Progenitor cell of endocrine pancreas (in vitro differentiated cells): Measurements from ENCODE around the gene LCOR. TPM values are rescaled to one million over a fixed set of nuclear protein-coding genes. Genes with fewer than 3 reads are reported as not detected.

Experiments used
- DNase-seq: peaks from one replicate; pipeline ENCODE4 v3.0.0; 2021; ENCODE audit warnings: low spot score; ENCODE audit not compliant: unreplicated experiment
- H3K27ac Mint-ChIP-seq: 2 replicates; pipeline ENCODE4 v1.8.0; 2021; ENCODE audit warnings: mild to moderate bottlenecking, moderate library complexity, mixed read lengths
- H3K27me3 Mint-ChIP-seq: 2 replicates; pipeline ENCODE4 v1.8.0; 2021; ENCODE audit warnings: mixed read lengths
- H3K36me3 Mint-ChIP-seq: 2 replicates; pipeline ENCODE4 v1.8.0; 2022; ENCODE audit warnings: mixed read lengths; ENCODE audit not compliant: insufficient read depth
- H3K4me1 Mint-ChIP-seq: 2 replicates; pipeline ENCODE4 v1.8.0; 2021; ENCODE audit warnings: low read depth, mixed read lengths
- H3K4me3 Mint-ChIP-seq: 2 replicates; pipeline ENCODE4 v1.8.0; 2021; ENCODE audit warnings: low read depth, mild to moderate bottlenecking, moderate library complexity, mixed read lengths
- H3K9me3 Mint-ChIP-seq: 2 replicates; pipeline ENCODE4 v1.8.0; 2021; ENCODE audit warnings: low read depth, mixed read lengths
- CTCF ChIP-seq: fragments of 200-600 bp; sonication (generic); IDR thresholded peaks from one replicate; pipeline ENCODE4 v1.5.0; 2021; ENCODE audit warnings: antibody characterized with exemption, mild to moderate bottlenecking; ENCODE audit not compliant: unreplicated experiment
- total RNA-seq: library from RNA; stranded (reverse); gene quantifications from 2 replicates; pipeline ENCODE4 v1.2.1, GENCODE V29; 2021

The LCOR gene
- total RNA-seq, 1 donor from 2014 or later = 88.6 TPM

- Mint-ChIP-seq H3K4me3 (no peak overlapping the region), H3K4me1 (peaks cover 11% of the 10 kb centered on the region), H3K9me3 (no peaks in the 10 kb centered on the region), H3K27me3 (no peaks in the 10 kb centered on the region), H3K36me3 (peaks cover 5% of the 10 kb centered on the region), H3K27ac (no peak overlapping the region)
- no peak for TF ChIP-seq CTCF
- DNase-seq = no peak
These were observed 18.7 kb downstream of the LCOR start for GRCh38 chr10:96850825-96851224.

GRCh38 chr10:96851281-96851680 lies 19.2 kb downstream of the LCOR start:
- no peak overlapping the region for H3K27ac Mint-ChIP-seq

GRCh38 chr10:96856317-96856716 lies 24.2 kb downstream of the LCOR start:
- Mint-ChIP-seq H3K36me3 (peaks cover 9% of the 10 kb centered on the region), H3K4me3 (no peak overlapping the region), H3K9me3 (no peaks in the 10 kb centered on the region), H3K27ac (no peak overlapping the region), H3K27me3 (no peaks in the 10 kb centered on the region), H3K4me1 (peaks cover 4% of the 10 kb centered on the region)
- TF ChIP-seq CTCF = no peak
- DNase-seq = no peak

More at GRCh38 chr10:96851281-96851680, 19.2 kb downstream of the LCOR start:
- H3K4me1 Mint-ChIP-seq = peaks cover 11% of the 10 kb centered on the region
- H3K9me3 Mint-ChIP-seq = no peaks in the 10 kb centered on the region
- no peak for TF ChIP-seq CTCF
- H3K4me3 Mint-ChIP-seq = no peak overlapping the region
- DNase-seq = no peak
- no peaks in the 10 kb centered on the region for H3K27me3 Mint-ChIP-seq
- peaks cover 5% of the 10 kb centered on the region for H3K36me3 Mint-ChIP-seq

- peaks cover 12% of the 10 kb centered on the region for H3K36me3 Mint-ChIP-seq
- H3K27ac Mint-ChIP-seq = peak overlapping the region; percentile 46
- H3K4me3 Mint-ChIP-seq = no peak overlapping the region
- no peaks in the 10 kb centered on the region for H3K9me3 Mint-ChIP-seq
- H3K27me3 Mint-ChIP-seq = no peaks in the 10 kb centered on the region
- no peak for DNase-seq
- TF ChIP-seq CTCF = no peak
- peaks cover 3% of the 10 kb centered on the region for H3K4me1 Mint-ChIP-seq
These were observed 25.4 kb downstream of the LCOR start for GRCh38 chr10:96857301-96858012.

GRCh38 chr10:96858038-96858705 lies 26.1 kb downstream of the LCOR start:
- peaks cover 12% of the 10 kb centered on the region for H3K36me3 Mint-ChIP-seq
- TF ChIP-seq CTCF = no peak
- peaks cover 5% of the 10 kb centered on the region for H3K4me1 Mint-ChIP-seq
- no peaks in the 10 kb centered on the region for H3K27me3 Mint-ChIP-seq
- peak overlapping the region; percentile 23 for H3K27ac Mint-ChIP-seq
- no peak for DNase-seq
- H3K4me3 Mint-ChIP-seq = no peak overlapping the region
- H3K9me3 Mint-ChIP-seq = no peaks in the 10 kb centered on the region
